Measurements from ENCODE around the gene UBE2L3.
A peak's percentile ranks its signal among the peaks of the same experiment; 100 is the strongest.
"Not testable (repeated sequence)": the region's sequence is repeated elsewhere in the genome, so short reads cannot be mapped to it uniquely, and the experiment has no call there.

UBE2L3 gene

GRCh38 chr22:21567456-21568346, at the start of gene UBE2L3:
UBE2L3 (plus strand) TSS chr22:21567714; CDS start chr22:21567745, 31 bp downstream.
- DNase-seq: peak; percentile 61

GRCh38 chr22:21526705-21527500, 40.6 kb upstream of the UBE2L3 start:
- not testable (repeated sequence) for DNase-seq

GRCh38 chr22:21531525-21531924, 36.0 kb upstream of the UBE2L3 start:
- DNase-seq: not testable (repeated sequence)

- not testable (repeated sequence) for DNase-seq
Measured at GRCh38 chr22:21532863-21533648, 34.5 kb upstream of the UBE2L3 start.

- DNase-seq: not testable (repeated sequence)
Measured at GRCh38 chr22:21539862-21540261, 27.7 kb upstream of the UBE2L3 start.

GRCh38 chr22:21544432-21545322, 22.8 kb upstream of the UBE2L3 start:
- DNase-seq: not testable (repeated sequence)

GRCh38 chr22:21549558-21549957, 18.0 kb upstream of the UBE2L3 start:
- DNase-seq: not testable (repeated sequence)

- DNase-seq: not testable (repeated sequence)
Measured at GRCh38 chr22:21550008-21550677, 17.4 kb upstream of the UBE2L3 start.

GRCh38 chr22:21550678-21551047, 16.9 kb upstream of the UBE2L3 start:
- not testable (repeated sequence) for DNase-seq

- not testable (repeated sequence) for DNase-seq
Measured at GRCh38 chr22:21551361-21551760, 16.2 kb upstream of the UBE2L3 start, which contains the start of gene RIMBP3C. RIMBP3C (minus strand) TSS chr22:21551461; CDS start chr22:21550976, 485 bp downstream.

GRCh38 chr22:21559345-21560125, 8.0 kb upstream of the UBE2L3 start:
- DNase-seq: not testable (repeated sequence)

GRCh38 chr22:21560657-21561056, 6.9 kb upstream of the UBE2L3 start:
- DNase-seq: not testable (repeated sequence)

GRCh38 chr22:21563912-21564311, 3.6 kb upstream of the UBE2L3 start:
- DNase-seq: no peak

GRCh38 chr22:21564411-21564810, 3.1 kb upstream of the UBE2L3 start:
- no peak for DNase-seq

GRCh38 chr22:21568347-21569075, 997 bp downstream of the UBE2L3 start:
- no peak for DNase-seq

GRCh38 chr22:21569076-21569427, 1.5 kb downstream of the UBE2L3 start:
- not testable (repeated sequence) for DNase-seq

GRCh38 chr22:21569459-21570170, 2.1 kb downstream of the UBE2L3 start:
- DNase-seq: no peak

GRCh38 chr22:21570398-21570797, 2.9 kb downstream of the UBE2L3 start:
- DNase-seq: no peak

GRCh38 chr22:21571679-21572078, 4.2 kb downstream of the UBE2L3 start:
- DNase-seq: no peak

Measured in GOT3 (cell line).